GM15510 (cell line): ENCODE measurements around the gene CD164.

Experiments
- POLR2A ChIP-seq: IDR thresholded peaks from 3 replicates; pipeline ENCODE4 v1.6.1; 2011; ENCODE audit warnings: borderline replicate concordance; ENCODE audit not compliant: insufficient read length; ENCODE audit errors: extremely low read depth

The CD164 gene

GRCh38 chr6:109381747-109382575, at the start of gene CD164:
Gene CD164, minus strand, starts transcription at chr6:109382467. Its CDS starts 89 bp downstream, at chr6:109382378.
- peak; percentile 97 for TF ChIP-seq POLR2A

GRCh38 chr6:109429496-109429895, 47.2 kb upstream of the CD164 start:
- TF ChIP-seq POLR2A: no peak

- no peak for TF ChIP-seq POLR2A
Measured at GRCh38 chr6:109428889-109429477, 46.7 kb upstream of the CD164 start.

GRCh38 chr6:109424946-109425345, 42.7 kb upstream of the CD164 start:
- TF ChIP-seq POLR2A: no peak

- no peak for TF ChIP-seq POLR2A
Measured at GRCh38 chr6:109421184-109421583, 38.9 kb upstream of the CD164 start.

- TF ChIP-seq POLR2A: no peak
Measured at GRCh38 chr6:109420751-109421150, 38.5 kb upstream of the CD164 start.

GRCh38 chr6:109417646-109418045, 35.4 kb upstream of the CD164 start:
- TF ChIP-seq POLR2A: no peak

GRCh38 chr6:109411034-109411433, 28.8 kb upstream of the CD164 start:
- TF ChIP-seq POLR2A: no peak

- no peak for TF ChIP-seq POLR2A
Measured at GRCh38 chr6:109406196-109406595, 23.9 kb upstream of the CD164 start.

GRCh38 chr6:109397020-109397419, 14.8 kb upstream of the CD164 start:
- no peak for TF ChIP-seq POLR2A

GRCh38 chr6:109396046-109396718, 13.9 kb upstream of the CD164 start:
- no peak for TF ChIP-seq POLR2A

- TF ChIP-seq POLR2A: no peak
Measured at GRCh38 chr6:109393886-109394281, 11.6 kb upstream of the CD164 start.

- no peak for TF ChIP-seq POLR2A
Measured at GRCh38 chr6:109393157-109393885, 11.1 kb upstream of the CD164 start.

GRCh38 chr6:109389650-109390274, 7.5 kb upstream of the CD164 start:
- no peak for TF ChIP-seq POLR2A
